HG03045 (cell line): ENCODE results near the gene KDM3B.
"Not testable (repeated sequence)": the region's sequence is repeated elsewhere in the genome, so short reads cannot be mapped to it uniquely, and the experiment has no call there.

Experiments used
- ATAC-seq: cut with Tn5 transposase; IDR thresholded peaks from one replicate; pipeline ENCODE4 v1.9.1; 2021; ENCODE audit warnings: mild to moderate bottlenecking, moderate library complexity; ENCODE audit not compliant: unreplicated experiment

The KDM3B gene

DNA sequence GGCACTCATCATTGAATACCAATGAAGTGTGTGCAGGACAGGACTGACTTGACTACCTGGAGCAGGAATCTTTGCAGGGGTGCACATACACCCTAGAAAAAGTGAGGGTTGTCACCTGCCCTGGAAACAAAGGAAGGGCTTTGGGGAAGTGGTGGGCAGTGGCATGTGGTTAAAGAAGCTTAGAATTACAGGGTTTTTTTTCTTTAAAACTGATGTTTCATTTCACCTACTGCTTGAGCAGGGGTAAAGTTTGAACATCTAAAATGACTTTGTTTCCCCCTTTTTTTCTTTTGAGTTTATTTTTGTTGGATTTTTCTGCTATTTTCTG, 2.0 kb upstream of the KDM3B start:
- no peak for ATAC-seq

DNA sequence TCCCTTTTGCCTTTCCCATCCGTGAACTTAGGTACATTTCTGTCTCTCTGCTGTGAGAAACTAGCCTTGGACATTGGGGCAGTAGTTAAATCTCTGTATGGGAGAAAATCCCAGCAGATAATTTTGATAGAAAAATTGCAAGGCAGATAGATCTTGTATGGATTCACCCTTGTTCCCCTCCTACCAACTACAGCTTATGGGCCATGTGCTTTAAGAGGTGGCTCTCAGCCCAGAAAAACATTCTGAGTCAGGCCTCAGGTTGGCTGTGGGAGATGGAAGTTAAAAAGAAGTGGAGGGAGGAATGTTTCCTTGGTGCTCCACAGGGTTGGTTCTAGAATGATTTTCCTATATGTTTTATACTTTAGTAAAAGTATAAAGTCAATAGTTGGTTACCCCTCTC, 1.4 kb upstream of the KDM3B start:
- ATAC-seq: no peak

DNA sequence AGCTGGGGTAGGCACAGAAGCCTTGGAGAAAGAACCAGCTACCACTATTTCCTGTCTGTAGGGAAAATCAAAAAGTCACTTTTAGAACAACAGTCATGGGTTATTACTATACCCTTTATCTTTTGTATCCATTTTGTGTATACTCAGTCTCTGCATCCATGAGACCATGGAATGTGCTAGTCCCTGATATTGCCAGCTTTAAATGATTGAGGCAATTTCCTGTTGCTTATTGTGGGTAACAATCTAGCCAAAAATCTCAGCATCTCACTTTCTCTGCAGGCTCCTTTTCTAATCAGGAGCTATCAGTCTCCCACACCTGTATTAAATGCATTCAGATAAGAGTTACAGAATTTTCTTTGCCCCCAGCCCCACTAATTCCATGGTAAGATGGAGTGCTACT, 968 bp upstream of the KDM3B start:
- no peak for ATAC-seq

DNA sequence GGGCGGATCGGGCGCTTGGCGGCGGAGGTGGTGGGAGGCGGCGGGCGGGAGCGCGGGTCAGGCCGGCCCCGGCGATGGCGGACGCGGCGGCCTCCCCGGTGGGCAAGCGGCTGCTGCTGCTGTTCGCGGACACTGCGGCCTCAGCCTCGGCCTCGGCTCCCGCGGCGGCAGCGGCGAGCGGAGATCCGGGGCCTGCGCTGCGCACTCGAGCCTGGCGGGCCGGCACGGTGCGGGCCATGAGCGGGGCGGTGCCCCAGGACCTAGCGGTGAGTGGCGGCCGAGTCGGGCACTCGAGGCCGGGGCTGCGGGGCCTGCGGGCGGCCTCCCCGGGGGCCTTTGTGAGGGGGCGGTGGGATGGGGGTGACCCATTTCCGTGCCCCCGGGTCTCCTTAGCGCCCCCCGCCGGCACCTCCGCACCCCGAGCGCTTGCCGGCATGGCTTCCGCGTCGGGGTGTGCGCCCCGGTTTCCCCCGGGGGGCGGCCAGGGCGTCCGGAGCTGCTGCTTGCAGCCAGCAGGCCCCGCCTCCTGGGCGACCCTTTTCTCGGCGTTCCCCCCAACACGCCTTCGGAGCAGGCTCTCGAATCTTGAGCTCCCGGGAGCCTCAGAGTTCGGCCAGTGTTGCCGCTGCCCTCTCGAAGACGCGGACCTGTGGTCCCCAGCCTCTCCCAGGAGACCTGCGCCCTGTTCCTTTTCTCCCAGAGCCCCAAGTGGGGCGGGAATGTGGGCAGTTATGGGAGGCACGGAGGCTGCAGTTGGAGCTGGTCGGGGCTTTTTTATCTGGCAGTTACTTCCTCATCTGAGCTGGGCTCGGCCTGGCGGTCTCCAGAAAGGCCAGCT, 456 bp downstream of the KDM3B start:
- peak; percentile 37 for ATAC-seq

DNA sequence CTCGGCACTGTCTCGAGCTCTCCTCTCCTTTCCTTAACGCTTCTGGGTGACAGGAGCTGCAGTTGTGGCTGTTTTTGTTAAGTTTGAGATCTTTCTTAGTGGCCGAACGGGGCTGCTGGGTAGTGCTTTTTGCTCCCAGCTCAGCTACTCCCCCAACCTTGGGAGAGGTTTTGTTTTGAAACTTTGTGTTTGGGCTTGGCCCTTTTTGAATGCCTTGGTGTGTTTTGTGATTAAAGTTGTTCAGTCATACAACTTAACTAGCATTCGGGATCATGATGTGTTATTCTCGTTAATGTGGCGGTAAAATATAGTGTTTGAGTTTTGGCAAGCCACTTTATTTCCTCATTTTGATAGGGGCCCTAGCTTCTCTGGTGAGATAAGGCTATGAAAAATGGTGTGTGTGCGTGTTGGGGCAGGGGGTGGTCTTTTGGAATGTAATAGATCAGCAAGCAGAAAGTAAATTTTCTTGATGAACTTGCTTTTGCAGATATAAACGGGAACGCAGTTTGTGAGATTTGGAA, 1.1 kb downstream of the KDM3B start:
- ATAC-seq: no peak

DNA sequence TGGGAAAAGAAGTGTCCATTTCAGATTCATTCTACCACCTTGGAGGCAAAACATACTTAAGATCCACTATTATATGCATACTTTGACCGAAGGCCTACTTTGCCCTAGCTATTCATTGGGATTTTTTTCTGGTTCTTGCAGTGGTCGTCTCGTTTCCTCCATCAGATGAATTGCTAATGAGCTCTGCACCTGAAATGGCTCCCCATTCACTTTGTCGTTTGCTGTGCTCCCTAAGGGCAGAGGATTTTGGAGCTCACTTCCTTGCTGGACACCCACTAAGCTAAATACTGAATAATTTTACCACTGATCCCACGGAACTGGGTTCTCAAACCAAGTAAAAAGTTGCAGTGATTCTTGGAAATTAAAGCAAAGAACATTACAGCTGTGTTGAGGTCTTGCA, 1.9 kb downstream of the KDM3B start:
- ATAC-seq: no peak

DNA sequence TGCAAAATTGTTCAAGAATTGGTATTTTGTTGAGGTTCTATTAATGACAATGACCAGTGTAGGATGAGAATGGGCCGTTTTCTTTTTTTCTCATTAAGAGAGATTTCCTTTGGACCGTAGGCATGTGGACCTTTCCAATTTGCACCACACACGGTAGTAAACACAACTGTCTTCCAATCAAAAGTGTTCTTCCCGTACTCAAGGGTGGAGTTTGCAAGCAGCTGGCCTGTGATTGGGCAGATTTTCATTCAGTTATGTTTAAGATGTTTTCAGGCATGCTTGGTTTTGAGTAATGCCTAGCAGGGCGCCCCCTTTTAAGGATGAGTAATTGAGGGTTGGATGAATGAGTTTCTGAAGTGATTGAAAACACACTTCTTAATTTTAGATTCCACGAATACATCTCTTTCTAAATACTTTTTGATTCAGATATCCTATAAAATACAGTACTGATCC, 2.5 kb downstream of the KDM3B start:
- no peak for ATAC-seq

DNA sequence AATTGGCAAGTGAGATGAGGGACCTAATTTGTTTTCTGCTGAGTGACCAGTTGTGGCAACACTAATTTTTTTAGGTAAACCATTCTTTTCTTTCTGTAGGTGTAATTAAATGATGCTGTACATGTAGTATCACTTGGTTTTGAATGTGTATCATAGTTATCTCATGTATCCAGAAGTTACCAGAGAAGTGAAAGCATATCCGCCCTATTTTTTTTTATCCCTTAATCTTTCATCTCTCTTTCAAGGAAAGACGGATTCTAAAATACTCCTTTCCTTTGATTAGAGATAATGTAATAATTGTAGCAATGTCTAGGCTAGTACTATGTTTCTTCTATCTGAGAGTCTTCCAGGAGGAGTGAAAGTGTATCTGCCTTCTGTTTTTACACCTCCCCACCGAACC, 7.1 kb downstream of the KDM3B start:
- ATAC-seq: no peak

DNA sequence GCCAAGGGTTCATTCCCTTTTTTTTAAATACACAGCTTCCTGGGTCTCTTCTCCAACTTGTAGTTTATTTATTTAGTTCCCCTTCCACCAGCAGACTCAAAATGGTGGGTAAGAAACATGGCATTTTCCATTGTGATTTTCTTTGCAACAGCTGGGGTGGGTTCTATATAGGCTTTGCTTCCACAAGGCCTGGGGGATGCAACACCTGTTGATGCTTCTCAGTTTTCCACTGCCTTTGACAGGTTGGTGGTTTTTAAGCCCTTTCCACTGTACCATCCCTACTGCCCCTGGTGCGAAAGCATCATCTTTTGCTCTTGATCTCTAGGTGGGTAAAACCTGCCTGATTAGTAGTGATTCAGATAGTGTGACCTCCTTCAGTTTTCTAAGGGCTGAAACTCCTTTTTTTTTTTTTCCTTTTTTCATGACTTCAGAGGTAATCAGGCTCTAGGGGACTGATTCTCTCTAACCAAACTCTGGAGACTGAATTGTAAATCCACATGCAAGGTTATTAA, 8.5 kb downstream of the KDM3B start:
- ATAC-seq: no peak

DNA sequence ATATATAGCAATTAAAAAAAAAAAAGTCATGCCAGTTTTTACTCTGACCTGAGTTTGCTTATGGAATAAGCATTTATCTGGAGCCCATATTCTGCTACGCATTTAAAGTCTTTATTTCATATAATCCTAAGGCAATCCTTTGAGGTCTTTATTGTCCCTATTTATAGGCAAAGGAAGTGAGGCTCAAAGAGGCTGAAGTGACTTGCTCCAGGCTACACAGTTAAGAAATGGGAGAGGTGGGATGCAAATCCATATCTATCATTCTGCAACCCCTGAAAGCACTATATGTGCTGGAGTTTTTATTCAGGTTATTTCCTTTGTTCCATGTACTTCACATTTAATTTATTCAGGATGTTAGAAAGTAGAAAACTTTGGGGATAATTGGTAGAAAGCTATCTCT, 12.1 kb downstream of the KDM3B start:
- no peak for ATAC-seq

DNA sequence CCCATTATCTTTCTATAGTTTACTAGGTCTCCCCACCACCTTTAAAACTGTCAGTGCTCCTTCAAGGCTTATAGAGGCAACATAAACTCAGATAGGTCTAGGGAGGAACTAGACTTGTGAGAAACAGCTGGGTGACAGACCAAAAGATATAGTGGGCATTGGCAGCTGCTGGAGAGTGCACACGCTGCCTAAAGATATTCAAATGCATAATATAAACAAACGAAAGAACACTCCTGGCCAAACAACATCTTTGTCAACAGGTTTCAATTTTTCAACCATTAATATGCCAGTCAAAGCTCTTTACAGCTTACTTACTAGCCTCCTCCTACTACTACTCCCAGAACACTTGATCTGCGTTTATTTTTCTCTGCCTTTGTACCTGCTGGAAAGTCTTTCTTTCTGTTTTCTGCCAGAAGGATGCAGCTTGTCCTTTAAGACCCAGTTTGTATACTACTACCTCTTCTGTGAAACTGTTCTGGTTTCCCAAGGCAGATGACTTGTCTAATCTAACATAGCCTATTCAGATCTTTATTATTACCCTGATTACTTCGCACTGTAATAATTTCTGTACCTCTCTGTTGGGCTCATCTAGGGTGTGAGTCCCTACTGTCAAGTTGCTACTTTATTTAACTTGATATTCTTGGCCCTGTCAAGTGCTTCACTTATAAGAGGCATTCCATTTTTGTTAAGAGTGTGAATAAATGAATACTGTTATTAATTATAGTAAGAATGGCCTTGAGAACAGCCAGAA, 14.3 kb downstream of the KDM3B start:
- no peak for ATAC-seq

DNA sequence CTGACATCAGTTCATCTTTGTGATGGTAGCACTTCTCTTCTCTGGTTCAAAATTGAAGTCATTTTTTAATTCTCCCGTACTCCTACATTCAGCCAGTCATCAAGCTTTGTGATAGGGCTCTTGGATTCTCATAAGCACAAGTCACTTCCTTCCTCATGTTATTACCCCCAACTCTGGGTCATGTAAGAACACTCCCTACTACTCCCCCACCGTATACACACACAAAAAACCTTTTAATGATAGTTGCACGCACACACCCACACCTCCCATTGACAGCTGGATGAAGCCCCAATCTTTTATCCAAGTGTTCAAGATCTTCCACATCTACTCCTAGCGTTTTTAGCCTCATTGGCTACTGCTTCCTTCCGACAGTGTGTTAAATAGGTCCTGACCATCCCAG, 16.8 kb downstream of the KDM3B start:
- ATAC-seq: no peak

DNA sequence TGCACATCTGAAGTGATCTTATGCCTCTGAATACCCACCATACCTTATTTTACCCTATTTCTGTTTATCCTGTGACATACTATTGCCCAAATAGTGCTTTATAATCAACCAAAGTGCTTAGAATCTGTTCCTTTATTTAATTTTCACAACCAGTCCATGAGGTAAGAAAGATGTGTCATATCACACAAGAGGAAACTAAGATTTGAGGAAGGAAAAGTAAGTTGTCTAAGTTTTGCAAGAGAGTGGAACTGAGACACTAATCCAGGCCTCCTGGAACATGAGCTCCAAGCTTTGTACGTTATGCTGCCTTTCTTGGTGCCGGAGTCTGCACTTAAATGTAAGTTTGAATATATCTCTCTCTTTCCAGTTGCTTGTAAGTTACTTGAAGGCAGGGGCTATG, 17.2 kb downstream of the KDM3B start:
- ATAC-seq: no peak

DNA sequence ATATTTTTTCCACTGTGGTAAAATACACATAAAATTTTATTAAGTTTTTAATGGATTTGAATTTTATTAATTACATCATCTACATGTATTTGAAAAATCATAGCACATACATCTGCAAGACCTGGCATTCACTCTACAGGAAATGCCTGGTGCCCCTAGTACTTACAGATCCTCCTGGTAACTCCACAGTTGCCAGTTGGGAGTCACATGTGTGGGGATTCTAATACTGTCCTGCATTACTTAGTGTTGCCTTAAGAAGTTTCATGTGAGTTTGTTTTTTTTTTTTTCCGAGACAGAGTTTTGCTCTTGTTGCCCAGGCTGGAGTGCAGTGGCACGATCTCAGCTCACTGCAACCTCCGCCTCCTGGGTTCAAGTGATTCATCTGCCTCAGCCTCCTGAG, 18.1 kb downstream of the KDM3B start:
- ATAC-seq: no peak

DNA sequence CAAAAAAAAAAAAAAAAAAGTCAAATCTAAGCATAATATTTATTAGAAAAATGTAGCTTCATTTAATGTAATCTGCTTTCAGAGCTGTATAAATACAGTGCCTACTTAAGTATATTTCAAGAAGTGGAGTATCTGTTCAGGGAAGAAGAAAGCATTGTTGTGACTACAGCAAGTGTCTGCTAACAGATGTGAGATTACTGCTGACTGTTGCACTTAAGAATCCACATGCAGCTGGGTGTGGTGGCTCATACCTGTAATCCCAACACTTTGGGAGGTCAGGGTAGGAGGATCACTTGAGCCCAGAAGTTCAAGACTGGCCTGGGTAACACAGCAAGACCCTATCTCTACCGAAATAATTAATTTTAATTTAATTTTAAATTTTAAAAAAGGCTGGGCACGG, 19.0 kb downstream of the KDM3B start:
- no peak for ATAC-seq

DNA sequence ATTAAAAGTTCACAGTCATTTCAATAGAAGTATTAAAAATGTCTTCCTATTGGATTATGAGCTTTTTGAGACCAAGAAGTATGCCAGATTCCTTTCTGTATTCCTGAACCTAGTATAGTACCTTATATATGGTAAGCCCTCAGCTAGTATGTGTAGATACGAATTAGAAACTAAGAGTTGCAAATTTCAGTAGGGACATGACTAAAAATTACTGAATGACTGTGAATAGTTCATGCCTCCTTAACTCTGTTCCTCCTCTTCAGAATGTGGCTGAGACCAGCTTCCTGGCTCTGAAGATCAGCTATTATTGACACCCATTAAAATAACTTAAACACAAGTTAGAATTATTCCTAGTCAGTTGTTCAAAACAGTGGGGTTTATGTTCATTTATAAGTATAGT, 19.7 kb downstream of the KDM3B start:
- no peak for ATAC-seq

DNA sequence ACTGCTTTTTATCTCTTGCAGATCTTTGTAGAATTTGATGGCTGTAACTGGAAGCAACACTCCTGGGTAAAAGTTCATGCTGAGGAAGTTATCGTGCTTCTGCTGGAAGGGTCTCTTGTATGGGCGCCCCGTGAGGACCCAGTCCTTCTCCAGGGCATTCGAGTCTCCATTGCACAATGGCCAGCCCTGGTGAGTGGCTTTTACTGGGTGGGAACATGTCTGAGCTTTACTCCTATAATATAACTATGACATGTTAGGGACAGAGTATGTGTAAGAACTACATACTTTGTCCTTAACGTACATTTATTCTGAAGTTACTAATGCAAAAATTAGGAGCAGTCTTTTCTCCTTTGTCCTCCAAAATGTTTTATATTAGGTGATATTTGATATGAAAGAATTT, 20.2 kb downstream of the KDM3B start:
- no peak for ATAC-seq

DNA sequence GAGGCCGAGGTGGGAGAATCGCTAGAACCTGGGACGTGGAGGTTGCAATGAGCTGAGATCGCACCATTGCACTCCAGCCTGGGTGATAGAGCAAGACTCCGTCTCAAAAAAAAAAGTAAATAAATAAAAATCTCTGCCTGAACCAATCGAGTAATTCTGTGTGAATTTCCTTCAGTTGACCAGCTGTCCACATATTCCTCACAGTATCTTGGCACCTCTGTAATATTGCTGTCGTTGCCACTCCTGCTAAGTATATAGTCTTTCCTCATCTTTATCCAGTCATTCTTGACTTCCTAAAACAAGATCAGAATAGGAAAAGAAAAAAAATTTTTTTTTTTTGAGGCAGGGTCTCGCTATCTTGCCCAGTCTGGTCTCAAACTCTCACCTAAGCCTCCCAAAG, 29.9 kb downstream of the KDM3B start:
- ATAC-seq: no peak

DNA sequence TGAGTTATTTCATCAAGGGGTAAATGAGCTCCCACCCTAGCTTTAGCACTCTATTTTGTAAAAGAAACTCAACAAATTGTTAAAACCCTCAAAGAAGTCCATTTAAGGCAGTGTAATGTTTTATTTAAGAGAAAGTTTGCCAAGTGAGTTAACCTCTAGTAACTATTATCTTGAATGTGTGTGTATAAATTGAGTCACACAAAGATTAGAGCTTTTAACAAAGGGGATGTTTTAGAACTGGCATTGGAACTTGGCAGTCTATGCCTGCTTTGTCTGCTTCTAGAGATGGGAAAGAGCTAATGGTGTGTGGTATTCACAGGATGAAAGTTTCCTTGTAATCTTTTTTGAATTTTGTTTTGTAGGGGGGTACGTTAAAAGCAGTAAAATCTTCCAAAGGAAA, 33.2 kb downstream of the KDM3B start:
- ATAC-seq: no peak

DNA sequence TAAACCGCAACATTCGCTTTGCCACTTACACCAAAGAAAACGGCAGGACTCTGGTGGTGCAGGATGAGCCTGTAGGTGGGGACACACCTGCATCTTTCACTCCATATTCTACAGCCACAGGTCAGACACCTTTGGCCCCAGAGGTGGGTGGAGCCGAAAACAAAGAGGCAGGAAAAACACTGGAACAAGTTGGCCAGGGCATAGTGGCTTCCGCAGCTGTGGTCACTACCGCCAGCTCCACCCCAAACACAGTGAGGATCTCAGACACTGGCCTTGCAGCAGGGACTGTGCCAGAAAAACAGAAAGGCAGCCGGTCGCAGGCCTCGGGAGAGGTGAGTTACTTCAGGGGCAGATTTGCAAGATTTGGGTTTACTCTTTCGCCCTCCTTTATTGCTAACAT, 33.8 kb downstream of the KDM3B start:
- ATAC-seq: no peak

DNA sequence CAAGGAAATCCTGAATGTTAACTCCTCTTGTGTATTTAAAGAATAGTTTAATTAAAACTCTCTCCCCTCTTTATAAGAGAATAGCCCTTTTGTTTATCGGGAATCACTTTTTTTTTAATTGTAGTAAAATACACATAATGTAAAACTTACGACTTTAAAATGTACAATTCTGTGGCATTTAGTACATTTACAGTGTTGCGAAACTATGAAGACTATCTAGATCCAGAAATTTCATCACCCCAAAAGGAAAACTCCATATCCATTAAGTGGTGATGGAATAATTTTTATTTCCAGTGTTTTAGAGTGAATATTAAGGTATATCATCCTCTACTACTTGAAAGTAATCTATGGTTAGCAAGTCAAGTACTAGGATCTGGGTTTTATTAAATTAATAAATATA, 36.8 kb downstream of the KDM3B start:
- no peak for ATAC-seq

DNA sequence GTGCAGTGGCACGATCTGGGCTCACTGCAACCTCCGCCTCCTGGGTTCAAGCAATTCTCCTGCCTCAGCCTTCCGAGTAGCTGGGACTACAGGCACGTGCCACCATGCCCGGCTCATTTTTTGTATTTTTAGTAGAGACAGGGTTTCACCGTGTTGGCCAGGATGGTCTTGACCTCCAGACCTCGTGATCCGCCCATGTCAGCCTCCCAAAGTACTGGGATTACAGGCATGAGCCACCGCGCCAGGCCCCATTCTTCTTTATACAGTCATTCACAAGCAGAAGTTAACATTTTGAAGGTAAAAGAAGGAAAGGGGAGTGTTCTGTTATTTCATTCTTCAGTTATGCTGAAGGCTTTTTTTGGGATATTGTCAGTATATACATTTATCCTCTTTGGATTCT, 37.4 kb downstream of the KDM3B start:
- not testable (repeated sequence) for ATAC-seq
